Duodenal mucosa (tissue), 2 donors: ENCODE measurements around the gene VILL.
"Not testable (repeated sequence)": the region's sequence is repeated elsewhere in the genome, so short reads cannot be mapped to it uniquely, and the experiment has no call there.

Experiments
- H3K27ac ChIP-seq: one replicate; pipeline ENCODE4 v1.7.0; 2013; ENCODE audit warnings: low read depth, low read length
- H3K27me3 ChIP-seq, 2 donors: one replicate each; pipeline ENCODE4 v1.7.0; 2013; ENCODE audit warnings: low read length in 2 of 2, control low read depth in 1 of 2; ENCODE audit not compliant: insufficient read depth in 2 of 2, control insufficient read depth in 1 of 2
- H3K36me3 ChIP-seq, 2 donors: one replicate each; pipeline ENCODE4 v1.7.0; 2013; ENCODE audit warnings: low read length in 2 of 2, control low read depth in 1 of 2; ENCODE audit not compliant: insufficient read depth in 2 of 2, control insufficient read depth in 1 of 2
- H3K4me1 ChIP-seq, 2 donors: one replicate each; pipeline ENCODE4 v1.7.0; 2013; ENCODE audit warnings: low read length in 2 of 2, control low read depth in 1 of 2; ENCODE audit not compliant: insufficient read depth in 2 of 2, control insufficient read depth in 1 of 2
- H3K4me3 ChIP-seq, 2 donors: one replicate each; pipeline ENCODE4 v1.7.0; 2013; ENCODE audit warnings: low read length in 2 of 2, low read depth in 1 of 2
- H3K9ac ChIP-seq, 2 donors: one replicate each; pipeline ENCODE4 v1.7.0; 2013; ENCODE audit warnings: low read length in 2 of 2, low read depth in 1 of 2
- H3K9me3 ChIP-seq, 2 donors: one replicate each; pipeline ENCODE4 v1.7.0; 2013; ENCODE audit warnings: low read length in 2 of 2, control low read depth in 1 of 2; ENCODE audit not compliant: control insufficient read depth in 1 of 2

The VILL gene

GRCh38 chr3:38046027-38046426 is 55.4 kb downstream of the VILL start:
- H3K27me3 ChIP-seq: no peaks in the 10 kb centered on the region
- no peaks in the 10 kb centered on the region for H3K36me3 ChIP-seq
- no peak overlapping the region for H3K9ac ChIP-seq
- no peaks in the 10 kb centered on the region for H3K4me1 ChIP-seq
- no peaks in the 10 kb centered on the region for H3K9me3 ChIP-seq
- no peak overlapping the region for H3K27ac ChIP-seq
- no peak overlapping the region for H3K4me3 ChIP-seq

GRCh38 chr3:38046821-38047220 is 56.2 kb downstream of the VILL start:
- Histone ChIP-seq H3K27me3 (no peaks in the 10 kb centered on the region), H3K36me3 (no peaks in the 10 kb centered on the region), H3K9me3 (no peaks in the 10 kb centered on the region), H3K9ac (no peak overlapping the region), H3K4me3 (no peak overlapping the region), H3K4me1 (no peaks in the 10 kb centered on the region), H3K27ac (no peak overlapping the region)

- Histone ChIP-seq H3K27ac (no peak overlapping the region), H3K4me1 (no peaks in the 10 kb centered on the region), H3K9ac (no peak overlapping the region), H3K27me3 (no peaks in the 10 kb centered on the region), H3K36me3 (no peaks in the 10 kb centered on the region), H3K4me3 (no peak overlapping the region), H3K9me3 (no peaks in the 10 kb centered on the region)
Measured at GRCh38 chr3:38047896-38048295, 57.3 kb downstream of the VILL start.

GRCh38 chr3:38049358-38050126 is 59.0 kb downstream of the VILL start:
- no peak overlapping the region for H3K4me3 ChIP-seq
- H3K9ac ChIP-seq: no peak overlapping the region
- H3K27ac ChIP-seq: no peak overlapping the region
- H3K4me1 ChIP-seq: no peaks in the 10 kb centered on the region
- H3K36me3 ChIP-seq: no peaks in the 10 kb centered on the region
- no peaks in the 10 kb centered on the region for H3K9me3 ChIP-seq
- H3K27me3 ChIP-seq: no peaks in the 10 kb centered on the region

GRCh38 chr3:38051131-38051530 is 60.5 kb downstream of the VILL start:
- H3K27ac ChIP-seq: no peak overlapping the region
- H3K4me3 ChIP-seq: no peak overlapping the region
- no peak overlapping the region for H3K9ac ChIP-seq
- H3K27me3 ChIP-seq: no peaks in the 10 kb centered on the region
- H3K4me1 ChIP-seq: no peaks in the 10 kb centered on the region
- no peaks in the 10 kb centered on the region for H3K36me3 ChIP-seq
- H3K9me3 ChIP-seq: no peaks in the 10 kb centered on the region

- not testable (repeated sequence) for H3K27me3 ChIP-seq, H3K4me1 ChIP-seq, H3K4me3 ChIP-seq, H3K27ac ChIP-seq, H3K9ac ChIP-seq, H3K36me3 ChIP-seq, H3K9me3 ChIP-seq
Measured at GRCh38 chr3:38053286-38053685, 62.7 kb downstream of the VILL start.

- not testable (repeated sequence) for H3K27ac ChIP-seq, H3K9me3 ChIP-seq, H3K9ac ChIP-seq, H3K27me3 ChIP-seq, H3K4me1 ChIP-seq, H3K4me3 ChIP-seq, H3K36me3 ChIP-seq
Measured at GRCh38 chr3:38053813-38054498, 63.4 kb downstream of the VILL start.

GRCh38 chr3:38054499-38055001 is 64.0 kb downstream of the VILL start:
- Histone ChIP-seq H3K27ac (no peak overlapping the region), H3K36me3 (no peaks in the 10 kb centered on the region), H3K4me3 (no peak overlapping the region), H3K9ac (no peak overlapping the region), H3K27me3 (no peaks in the 10 kb centered on the region), H3K4me1 (no peaks in the 10 kb centered on the region), H3K9me3 (no peaks in the 10 kb centered on the region)
